GM21447 (cell line): ENCODE data around the gene CCDC8.
"Not testable (repeated sequence)": the region's sequence is repeated elsewhere in the genome, so short reads cannot be mapped to it uniquely, and the experiment has no call there.

Experiments
- ATAC-seq: cut with Tn5 transposase; IDR thresholded peaks from one replicate; pipeline ENCODE4 v1.9.1; 2021; ENCODE audit not compliant: unreplicated experiment

CCDC8 gene, protein sequence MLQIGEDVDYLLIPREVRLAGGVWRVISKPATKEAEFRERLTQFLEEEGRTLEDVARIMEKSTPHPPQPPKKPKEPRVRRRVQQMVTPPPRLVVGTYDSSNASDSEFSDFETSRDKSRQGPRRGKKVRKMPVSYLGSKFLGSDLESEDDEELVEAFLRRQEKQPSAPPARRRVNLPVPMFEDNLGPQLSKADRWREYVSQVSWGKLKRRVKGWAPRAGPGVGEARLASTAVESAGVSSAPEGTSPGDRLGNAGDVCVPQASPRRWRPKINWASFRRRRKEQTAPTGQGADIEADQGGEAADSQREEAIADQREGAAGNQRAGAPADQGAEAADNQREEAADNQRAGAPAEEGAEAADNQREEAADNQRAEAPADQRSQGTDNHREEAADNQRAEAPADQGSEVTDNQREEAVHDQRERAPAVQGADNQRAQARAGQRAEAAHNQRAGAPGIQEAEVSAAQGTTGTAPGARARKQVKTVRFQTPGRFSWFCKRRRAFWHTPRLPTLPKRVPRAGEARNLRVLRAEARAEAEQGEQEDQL

DNA sequence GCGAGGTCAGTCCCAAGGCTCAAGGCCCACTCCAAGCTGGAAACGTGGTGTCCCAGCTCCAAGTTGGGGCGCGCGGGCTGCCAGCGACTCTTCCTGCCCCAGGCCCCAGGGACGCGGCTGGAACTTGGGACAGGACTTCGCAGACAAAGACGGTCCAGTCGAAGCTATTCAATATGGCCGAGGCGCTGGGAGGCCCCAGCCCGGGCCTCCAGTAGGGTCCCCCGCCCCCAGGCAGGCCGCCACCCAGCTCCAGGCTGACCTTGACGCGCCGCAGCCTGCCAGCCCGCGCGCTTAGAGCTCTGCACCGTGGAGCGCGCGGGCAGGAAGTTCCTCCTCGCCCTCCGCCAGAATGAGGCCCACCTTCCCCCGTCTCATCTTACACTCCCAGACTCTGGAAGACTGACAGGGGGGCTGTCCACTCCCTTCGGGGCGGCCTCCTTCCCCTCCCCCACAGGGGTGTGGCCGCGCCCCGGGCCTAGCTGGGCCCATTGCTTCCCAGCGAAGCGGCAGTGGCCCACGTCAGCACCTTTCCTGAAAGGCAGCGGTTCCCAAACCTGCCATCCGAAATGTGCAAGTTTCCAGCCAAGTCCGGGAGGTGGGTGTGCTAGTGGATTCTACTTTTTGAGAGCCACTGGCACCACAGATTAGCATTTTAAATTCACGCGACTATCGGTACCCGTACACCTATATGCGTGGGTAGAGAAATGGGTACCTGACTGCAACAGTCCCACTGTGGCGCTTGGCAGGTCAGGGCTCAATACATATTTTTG is at the start of gene CCDC8:
TSS of gene CCDC8 (minus strand) at position 303 of the 770 bp plus-strand sequence. CDS start 754 bp downstream, outside the sequence.
- no peak for ATAC-seq

DNA sequence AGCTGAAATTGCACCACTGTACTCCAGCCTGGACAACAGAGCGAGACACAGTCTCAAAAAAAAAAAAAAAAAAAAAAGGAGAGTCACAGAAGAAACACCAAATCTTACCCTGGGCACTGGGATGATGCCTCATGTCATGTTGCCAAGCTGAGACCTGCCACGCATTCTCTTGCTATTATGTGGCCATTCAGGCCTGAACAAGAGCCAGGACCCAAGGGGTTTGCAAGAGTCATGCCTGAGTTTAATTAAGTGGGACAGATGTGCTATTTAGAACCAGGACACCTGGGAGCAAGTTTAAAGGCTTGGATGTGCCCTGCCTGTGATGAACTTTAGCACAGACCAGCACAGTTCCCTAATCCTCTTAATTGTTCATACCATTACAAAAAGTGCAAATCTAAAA is 48.2 kb upstream of the CCDC8 start:
- ATAC-seq: no peak

DNA sequence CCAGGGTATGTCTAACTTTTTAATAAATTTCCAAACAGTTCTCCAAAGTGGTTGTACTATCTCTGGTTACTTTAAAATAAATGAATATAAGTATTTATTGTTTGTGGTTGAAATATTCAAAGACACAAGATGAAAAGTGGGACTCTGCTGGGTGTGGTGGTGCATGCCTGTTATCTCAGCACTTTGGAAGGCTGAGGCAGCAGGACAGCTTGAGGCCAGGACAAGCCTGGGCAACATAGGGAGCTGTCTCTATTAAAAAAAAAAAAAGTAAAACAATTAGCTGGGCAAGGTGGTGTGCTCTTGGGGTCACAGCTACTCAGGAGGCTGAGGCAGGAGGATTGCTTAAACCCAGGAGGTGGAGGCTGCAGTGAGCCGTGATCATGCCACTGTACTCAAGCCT is 47.6 kb upstream of the CCDC8 start:
- ATAC-seq: no peak

DNA sequence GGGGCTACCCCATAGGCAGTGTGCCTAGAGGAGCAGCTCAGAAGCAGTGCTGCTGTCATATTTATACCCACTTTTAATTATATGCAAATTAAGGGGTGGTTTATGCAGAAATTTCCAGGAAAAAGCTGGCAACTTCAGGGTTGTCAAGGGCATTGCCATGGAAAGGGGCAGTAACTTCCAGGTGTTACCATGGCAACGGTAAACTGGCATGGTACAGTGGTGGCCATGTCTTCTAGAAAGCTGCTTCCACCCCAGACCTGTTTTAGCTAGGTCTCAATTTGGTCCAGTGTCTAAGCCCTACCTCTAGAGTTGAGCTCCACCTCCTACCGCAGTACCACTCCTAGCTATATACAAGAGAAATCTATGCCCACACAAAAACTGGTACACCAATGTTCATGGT is 46.7 kb upstream of the CCDC8 start:
- no peak for ATAC-seq

DNA sequence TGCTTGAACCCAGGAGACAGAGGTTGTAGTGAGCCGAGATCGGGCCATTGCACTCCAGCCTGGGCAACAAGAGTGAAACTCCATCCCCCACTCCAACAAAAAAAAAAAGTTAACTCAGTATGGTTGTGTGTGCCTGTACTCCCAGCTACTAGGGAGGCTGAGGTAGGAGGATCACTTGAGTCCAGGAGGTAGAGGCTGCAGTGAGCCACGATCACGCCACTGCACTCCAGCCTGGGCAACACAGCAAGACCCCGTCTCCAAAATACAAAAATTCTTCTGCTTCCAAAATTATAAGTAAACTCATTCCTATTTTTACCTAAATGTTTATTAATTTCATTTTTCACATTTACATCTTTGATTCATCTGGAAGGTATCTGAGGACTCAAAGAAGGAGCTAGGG is 43.6 kb upstream of the CCDC8 start:
- no peak for ATAC-seq

DNA sequence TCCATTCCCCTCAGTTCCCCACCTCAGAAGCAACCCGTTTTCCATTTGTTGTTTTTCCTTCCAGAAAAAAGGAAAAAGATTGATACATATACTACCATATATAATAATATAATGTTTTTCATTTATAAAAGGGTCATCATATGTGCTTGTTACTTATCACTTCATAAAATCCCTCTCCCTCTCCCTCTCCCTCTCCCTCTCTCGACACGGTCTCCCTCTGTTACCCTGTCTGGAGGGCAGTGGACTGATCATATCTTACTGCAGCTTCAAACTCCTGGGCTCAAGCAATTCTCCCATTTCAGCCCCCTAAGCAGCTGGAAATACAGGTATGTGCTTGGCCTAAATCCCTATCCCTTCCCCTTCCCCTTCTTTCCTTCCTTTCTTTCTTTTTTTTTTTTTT is 40.9 kb upstream of the CCDC8 start:
- no peak for ATAC-seq

DNA sequence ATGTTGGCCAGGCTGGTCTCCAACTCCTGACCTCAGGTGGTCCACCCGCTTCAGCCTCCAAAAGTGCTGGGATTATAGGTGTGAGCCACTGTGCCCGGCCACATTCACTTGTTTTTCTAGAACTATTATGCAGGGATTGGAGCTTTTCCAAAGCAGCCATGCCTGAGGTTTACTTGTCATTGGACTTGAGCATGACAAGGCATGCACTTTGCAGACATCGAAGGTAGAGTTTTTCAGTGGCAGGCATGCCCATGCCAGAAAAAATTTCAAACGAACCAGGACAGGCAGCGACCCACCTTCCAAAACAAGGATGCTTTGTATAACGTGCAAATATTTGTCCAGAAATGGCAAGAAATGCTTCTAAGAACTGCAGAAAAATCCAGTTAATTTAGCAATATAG is 40.3 kb upstream of the CCDC8 start:
- no peak for ATAC-seq

DNA sequence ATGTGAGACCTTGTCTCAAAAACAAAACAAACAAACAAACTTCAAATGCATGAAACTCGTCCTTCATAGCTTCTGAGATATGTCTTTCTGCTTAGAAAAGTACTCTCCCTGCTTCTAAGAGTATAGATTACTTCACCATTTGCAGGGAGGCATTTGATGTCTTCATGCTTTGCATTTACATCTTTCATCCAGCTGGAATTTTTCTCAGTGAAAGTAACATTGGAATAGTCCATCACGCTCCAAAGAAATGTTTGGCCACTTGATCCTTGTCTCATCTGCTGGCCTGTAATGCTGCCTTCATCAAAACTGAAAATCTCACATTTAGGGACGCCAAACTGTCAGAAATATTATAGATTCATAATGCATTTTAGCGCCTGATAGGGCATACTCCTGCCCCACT is 38.8 kb upstream of the CCDC8 start:
- no peak for ATAC-seq

DNA sequence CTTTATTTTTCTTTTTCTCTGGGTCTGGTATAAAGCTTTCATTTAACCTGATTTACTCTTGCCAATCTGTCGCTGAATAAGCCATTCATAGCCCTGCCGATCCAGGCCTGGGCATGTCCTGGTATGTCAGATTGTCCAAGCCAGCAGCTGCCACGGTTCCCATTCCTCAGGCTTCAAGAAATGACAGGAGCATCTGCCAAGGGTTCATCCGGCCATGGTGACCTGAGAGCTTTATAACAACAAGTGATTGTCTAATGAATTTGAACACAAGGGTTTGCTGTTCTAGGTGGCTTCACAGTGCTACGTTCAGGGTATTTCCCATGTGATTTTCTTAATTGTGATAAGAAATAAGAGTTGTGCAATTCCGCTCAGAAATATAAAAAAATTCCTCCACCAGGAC is 38.0 kb upstream of the CCDC8 start:
- ATAC-seq: no peak

DNA sequence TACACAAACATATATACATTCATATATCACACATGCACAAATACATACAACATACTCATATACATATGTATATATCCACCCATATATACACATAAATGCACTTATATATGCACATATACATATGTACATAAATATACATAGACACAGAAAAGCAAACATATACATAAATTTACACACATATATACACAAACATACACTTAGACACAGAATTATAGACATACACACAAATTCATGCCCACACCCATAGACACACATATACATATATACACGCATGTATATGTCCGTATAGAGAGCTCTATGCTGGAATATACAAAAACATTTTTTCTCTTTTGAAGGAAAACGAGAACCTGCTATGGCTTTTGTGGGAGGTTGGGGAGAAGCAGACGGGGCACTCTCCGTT is 37.4 kb upstream of the CCDC8 start:
- ATAC-seq: no peak

DNA sequence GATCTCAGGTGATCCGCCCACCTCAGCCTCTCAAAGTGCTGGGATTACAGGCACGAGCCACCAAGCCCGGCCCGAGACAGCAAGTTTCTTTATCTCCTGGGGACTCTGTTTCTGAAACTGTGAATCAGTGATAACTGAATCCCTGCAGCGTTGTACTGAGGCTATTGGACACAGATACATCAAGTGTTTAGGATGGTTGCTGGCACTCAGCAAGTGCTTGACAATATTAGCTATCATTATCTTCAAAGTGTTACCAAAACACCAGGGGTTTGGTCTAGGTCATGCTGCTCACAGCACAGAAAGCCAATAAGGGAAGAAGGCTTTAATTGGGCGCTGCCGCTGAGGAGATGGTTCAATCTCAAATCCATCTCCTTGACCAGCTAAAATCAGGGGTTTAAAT is 35.9 kb upstream of the CCDC8 start:
- no peak for ATAC-seq

DNA sequence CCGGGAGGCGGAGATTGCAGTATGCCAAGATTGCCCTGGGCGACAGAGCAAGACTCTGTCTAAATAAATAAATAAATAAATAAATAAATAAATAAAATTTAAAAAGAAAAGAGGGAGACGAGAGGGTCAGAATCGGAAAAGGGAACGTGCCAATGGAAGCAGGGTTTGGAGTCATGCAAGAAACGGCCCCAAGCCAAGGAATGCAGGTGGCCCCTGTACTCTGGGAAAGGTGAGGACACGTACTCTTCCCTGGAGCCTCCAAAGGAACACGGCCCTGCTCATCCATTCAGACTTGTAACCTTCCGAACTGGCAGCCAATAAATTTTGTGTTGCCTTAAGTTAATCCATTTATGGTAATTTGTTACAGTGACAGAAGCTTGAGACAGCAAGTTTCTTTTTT is 35.2 kb upstream of the CCDC8 start:
- ATAC-seq: no peak

DNA sequence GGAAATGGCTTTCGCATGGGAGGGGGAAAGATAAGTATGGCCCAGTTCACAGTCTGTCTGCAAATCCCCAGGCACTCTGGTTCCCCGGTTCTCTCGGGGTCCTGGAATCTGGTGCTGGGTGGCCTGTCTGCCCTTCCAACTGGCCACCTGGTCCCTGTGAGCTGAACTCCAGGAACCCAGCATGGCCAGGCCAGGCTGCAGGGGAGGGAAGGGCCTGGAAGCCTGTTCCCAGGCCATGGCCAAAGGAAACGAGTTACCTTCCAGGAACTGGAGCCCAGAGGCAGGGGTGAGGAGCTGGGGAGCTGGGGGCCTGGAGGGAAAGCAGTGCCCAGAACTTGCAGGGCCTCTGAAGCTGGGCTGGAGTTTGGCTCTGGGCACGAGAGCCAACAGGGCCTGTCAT is 34.5 kb upstream of the CCDC8 start:
- ATAC-seq: no peak

DNA sequence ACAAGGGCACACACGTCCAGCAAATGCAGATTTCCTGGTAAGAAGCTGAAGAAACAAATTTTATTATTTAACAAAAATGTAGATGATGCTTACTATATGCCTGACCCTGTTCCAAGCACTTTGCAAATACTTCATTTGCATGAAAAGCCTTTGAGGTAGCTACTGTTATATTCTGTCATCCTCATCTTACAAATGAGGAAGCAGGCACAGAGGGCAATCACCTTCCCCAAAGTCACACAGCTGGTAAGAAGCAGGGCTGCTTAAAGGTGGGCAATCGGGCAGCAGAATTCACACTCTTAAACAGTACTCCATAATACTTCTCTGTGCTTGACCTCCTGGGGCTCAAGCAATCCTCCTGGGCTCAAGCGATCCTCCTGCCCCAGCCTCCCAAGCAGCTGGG is 33.6 kb upstream of the CCDC8 start:
- ATAC-seq: no peak

DNA sequence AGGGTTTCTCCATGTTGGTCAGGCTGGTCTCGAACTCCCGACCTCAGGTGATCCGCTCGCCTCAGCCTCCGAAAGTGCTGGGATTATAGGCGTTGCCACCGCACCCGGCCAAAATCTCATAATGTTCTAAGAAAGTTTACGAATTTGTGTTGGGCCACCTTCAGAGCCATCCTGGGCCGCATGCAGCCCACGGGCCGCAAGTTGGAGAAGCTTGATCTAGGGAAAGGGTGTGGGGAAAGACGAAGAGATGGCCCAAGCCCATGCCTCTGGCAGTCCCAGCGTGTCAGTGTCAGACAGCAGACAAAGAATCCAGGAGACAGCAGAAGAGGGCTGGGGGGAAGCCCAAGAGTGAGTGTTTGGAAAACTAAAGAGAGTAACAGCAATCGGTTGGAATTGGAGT is 32.7 kb upstream of the CCDC8 start:
- no peak for ATAC-seq

DNA sequence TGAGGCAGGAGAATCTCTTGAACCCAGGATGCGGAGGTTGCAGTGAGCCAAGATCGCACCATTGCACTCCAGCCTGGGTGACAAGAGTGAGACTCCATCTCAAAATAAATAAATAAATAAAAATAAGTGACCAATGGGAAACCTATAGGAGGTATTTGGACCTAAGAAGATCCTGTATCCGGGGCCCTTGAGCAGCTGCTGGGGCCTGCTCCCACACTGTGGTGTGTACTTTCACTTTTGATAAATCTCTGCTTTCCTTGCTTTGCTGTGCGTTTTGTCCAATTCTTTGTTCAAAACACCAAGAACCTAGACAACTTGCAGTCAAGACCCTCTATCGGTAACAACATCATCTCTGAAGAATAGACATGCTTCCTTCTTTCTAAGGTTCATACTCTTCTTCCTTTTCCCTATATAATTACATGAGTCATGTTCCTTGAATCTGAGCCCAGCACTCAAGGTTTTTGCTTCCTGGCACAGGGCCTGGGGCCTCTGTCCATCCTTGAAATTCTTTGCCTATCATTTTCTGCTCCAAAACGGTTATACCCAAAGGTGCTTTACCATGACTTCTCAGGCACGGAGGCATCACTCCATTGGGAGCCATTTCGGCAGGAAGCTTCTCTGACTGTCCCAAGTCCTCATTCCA is 29.6 kb upstream of the CCDC8 start:
- no peak for ATAC-seq

DNA sequence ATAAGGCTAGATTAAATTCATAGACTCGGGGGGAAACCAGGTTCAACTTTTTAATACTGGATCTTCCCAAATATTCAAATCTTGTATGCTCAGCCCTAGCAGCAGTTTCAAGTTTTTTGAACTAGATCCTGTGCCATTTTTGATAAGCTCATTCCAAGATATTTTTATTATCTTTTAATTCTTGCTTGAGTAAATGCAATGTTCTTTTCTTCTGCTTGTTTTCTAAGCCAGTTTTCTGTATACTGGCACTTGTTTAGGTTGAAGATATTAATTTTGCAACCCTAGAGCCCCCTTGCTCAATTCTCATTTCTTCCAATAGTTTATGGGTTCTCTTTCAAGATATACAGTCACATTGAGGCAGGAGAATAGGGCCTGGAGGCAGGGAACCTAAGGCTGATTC is 28.5 kb upstream of the CCDC8 start:
- ATAC-seq: no peak

DNA sequence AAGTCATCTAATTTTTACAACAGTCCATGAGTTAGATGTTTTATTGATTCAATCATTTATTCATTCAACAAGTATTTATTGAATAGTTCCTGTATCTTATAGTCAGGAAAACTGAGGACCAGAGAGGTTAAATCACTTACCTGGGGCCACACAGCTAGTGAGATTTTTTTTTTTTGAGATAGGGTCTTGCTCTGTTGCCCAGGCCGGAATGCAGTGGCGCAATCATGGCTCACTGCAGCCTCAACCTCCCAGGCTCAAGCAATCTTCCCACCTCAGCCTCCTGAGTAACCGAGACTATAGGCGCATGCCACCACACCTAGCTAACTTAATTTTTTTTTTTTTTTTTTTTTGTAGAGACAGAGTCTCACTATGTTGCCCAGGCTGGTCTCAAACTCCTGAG is 22.3 kb upstream of the CCDC8 start:
- not testable (repeated sequence) for ATAC-seq

DNA sequence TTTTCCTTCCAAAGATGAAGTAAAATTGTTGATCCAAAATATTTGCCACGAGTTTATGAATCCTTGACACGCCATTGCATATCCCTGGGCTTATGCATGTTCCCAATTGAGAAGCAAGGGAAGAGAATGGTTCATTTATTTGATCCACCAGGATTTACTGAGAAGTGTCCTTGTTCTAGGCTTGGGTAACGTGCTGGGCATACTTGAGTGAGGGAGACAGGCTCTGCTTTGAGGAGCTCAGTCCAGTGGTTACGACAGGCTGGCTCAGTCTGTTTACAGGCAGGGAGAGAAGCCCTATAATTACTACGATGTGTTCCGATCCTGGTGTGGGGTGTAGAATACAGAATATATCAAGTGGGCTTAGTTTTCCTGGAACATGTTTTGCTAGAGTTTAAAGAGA is 21.6 kb upstream of the CCDC8 start:
- no peak for ATAC-seq

DNA sequence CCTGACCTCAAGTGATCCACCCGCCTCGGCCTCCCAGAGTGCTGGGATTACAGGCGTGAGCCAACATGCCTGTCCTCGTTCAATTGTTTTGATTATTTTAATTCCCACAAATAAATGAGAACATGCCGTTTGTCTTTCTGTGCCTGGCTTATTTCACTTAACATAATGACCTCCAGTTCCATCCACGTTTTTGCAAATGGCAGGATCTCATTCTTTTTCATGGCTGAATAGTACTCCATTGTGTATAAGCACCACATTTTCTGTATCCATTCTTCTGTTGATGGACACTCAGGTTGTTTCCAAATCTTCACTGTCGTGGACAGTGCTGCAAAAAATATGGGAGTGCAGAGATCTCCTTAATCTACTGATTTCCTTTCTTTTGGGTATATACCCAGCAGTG is 20.1 kb upstream of the CCDC8 start:
- not testable (repeated sequence) for ATAC-seq

DNA sequence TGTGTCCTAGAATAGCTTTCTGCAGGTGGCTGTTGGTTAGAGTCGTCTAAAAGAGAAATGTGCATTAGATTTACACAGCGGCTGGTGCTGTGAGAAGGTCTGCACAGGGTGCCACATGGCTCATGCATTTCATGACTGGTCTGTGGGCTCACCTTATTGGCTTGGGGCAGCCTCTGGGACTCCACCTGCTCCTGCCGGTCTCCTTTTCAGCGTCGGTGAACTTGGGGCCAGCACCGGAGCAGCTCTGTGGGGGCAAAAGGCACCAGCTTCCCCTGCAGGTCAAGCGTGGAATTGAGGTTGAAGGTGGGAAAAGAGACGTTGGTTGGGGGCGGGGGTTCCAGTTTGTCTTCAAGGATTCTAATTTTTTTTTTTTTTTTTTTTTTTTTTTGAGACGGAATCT is 18.5 kb upstream of the CCDC8 start:
- ATAC-seq: no peak

DNA sequence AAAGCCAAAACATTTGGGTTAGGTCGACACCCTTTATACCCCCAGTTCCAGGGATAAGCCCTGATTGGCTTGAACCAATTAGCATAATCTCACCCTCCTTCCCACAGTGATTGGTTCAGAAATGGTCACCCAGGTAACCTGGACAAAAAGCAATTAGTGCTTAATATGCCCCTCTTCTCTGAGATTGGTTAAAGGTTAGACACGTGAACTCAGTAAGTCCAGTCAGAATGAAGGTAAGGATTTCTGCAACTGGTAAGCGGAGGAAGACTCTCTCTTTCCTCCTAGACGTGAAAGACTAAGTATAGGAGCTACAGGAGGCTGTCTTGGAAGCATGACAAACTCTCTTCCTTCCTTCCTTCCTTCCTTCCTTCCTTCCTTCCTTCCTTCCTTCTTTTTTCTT is 16.6 kb upstream of the CCDC8 start:
- ATAC-seq: no peak
